Caco-2 (cell line): ENCODE measurements around the gene CTDSPL. TPM values are rescaled to one million over a fixed set of nuclear protein-coding genes. Genes with fewer than 3 reads are reported as not detected.
"Not testable (repeated sequence)": the region's sequence is repeated elsewhere in the genome, so short reads cannot be mapped to it uniquely, and the experiment has no call there.

Experiments
- BruUV-seq: library from RNA; stranded (reverse); fragments of 400-500 nt; replicated peaks from 2 replicates; lab custom pipeline; 2021; lab: Mats Ljungman, UMichigan
- CTCF ChIA-PET: fragments of 300-600 bp; sonication (Branson Sonifier 250); formaldehyde crosslinking; loops from one replicate; lab custom pipeline; 2022; ENCODE audit warnings: antibody characterized with exemption; lab: Charles Lee
- POLR2A ChIA-PET: fragments of 300-600 bp; sonication (Branson Sonifier 250); formaldehyde crosslinking; loops from one replicate; lab custom pipeline; 2022; ENCODE audit warnings: antibody characterized with exemption; lab: Charles Lee
- DNase-seq, 2 experiments: peaks; one replicate each; pipeline versions ENCODE4 v3.0.0 to v3.0.0-alpha.2; 2020 to 2022
- H3K27me3 ChIP-seq: replicated peaks from 2 replicates; pipeline ENCODE4 v1.6.0; 2011; ENCODE audit warnings: low read length; ENCODE audit not compliant: control insufficient read depth, insufficient read depth
- H3K36me3 ChIP-seq: 2 replicates; pipeline ENCODE4 v1.5.1; 2011; ENCODE audit warnings: low read length; ENCODE audit not compliant: control insufficient read depth, insufficient read depth
- H3K4me1 ChIP-seq: fragments of 250-450 bp; sonication (Bioruptor Pico); 2 replicates; pipeline ENCODE4 v1.5.1; 2020; ENCODE audit warnings: mild to moderate bottlenecking
- H3K4me3 ChIP-seq: 2 replicates; pipeline ENCODE4 v1.5.1; 2011; ENCODE audit warnings: low read depth, mild to moderate bottlenecking, control low read depth, low read length
- H3K9me3 ChIP-seq: fragments of 250-450 bp; sonication (Bioruptor Pico); 2 replicates; pipeline ENCODE4 v1.5.1; 2020; ENCODE audit warnings: mild to moderate bottlenecking, moderate library complexity
- H3K27ac Mint-ChIP-seq: one replicate; pipeline ENCODE4 v1.8.0; 2022; ENCODE audit warnings: mixed read lengths; ENCODE audit not compliant: unreplicated experiment
- H3K27me3 Mint-ChIP-seq: one replicate; pipeline ENCODE4 v1.8.0; 2022; ENCODE audit warnings: mixed read lengths; ENCODE audit not compliant: insufficient read depth, unreplicated experiment
- H3K36me3 Mint-ChIP-seq: one replicate; pipeline ENCODE4 v1.8.0; 2022; ENCODE audit warnings: mild to moderate bottlenecking, mixed read lengths; ENCODE audit not compliant: insufficient read depth, unreplicated experiment
- H3K4me1 Mint-ChIP-seq: one replicate; pipeline ENCODE4 v1.8.0; 2022; ENCODE audit warnings: low read depth, mixed read lengths; ENCODE audit not compliant: unreplicated experiment
- H3K4me3 Mint-ChIP-seq: one replicate; pipeline ENCODE4 v1.8.0; 2022; ENCODE audit warnings: mild to moderate bottlenecking, moderate library complexity, mixed read lengths; ENCODE audit not compliant: unreplicated experiment
- H3K9me3 Mint-ChIP-seq: one replicate; pipeline ENCODE4 v1.8.0; 2022; ENCODE audit warnings: mixed read lengths; ENCODE audit not compliant: unreplicated experiment
- intact Hi-C: fragments of 100-400 bp; cut with micrococcal nuclease; formaldehyde crosslinking; loops from one replicate; pipeline ENCODE4 v1.10.0; 2022; ENCODE audit not compliant: unreplicated experiment
- total RNA-seq: library from RNA; stranded (reverse); gene quantifications from 2 replicates; pipeline ENCODE4 v1.2.3, GENCODE V29; 2022
- TF ChIP-seq, protein P1 (sequence below), 2 experiments: fragments of 200-600 bp in 1 of 2; IDR thresholded peaks; 1 replicate in 1 of 2; 2 replicates in 1 of 2; pipeline versions ENCODE4 v1.5.1 to v1.8.0; 2011 to 2022; ENCODE audit warnings: antibody characterized with exemption in 1 of 2, control low read depth in 1 of 2, inconsistent platforms in 1 of 2, low read depth in 1 of 2, low read length in 1 of 2, mild to moderate bottlenecking in 1 of 2, moderate library complexity in 1 of 2; ENCODE audit not compliant: insufficient read depth in 1 of 2, severe bottlenecking in 1 of 2, unreplicated experiment in 1 of 2

CTDSPL gene
- total RNA-seq, 1 experiment from 2014 or later, result 60.9 TPM

DNA sequence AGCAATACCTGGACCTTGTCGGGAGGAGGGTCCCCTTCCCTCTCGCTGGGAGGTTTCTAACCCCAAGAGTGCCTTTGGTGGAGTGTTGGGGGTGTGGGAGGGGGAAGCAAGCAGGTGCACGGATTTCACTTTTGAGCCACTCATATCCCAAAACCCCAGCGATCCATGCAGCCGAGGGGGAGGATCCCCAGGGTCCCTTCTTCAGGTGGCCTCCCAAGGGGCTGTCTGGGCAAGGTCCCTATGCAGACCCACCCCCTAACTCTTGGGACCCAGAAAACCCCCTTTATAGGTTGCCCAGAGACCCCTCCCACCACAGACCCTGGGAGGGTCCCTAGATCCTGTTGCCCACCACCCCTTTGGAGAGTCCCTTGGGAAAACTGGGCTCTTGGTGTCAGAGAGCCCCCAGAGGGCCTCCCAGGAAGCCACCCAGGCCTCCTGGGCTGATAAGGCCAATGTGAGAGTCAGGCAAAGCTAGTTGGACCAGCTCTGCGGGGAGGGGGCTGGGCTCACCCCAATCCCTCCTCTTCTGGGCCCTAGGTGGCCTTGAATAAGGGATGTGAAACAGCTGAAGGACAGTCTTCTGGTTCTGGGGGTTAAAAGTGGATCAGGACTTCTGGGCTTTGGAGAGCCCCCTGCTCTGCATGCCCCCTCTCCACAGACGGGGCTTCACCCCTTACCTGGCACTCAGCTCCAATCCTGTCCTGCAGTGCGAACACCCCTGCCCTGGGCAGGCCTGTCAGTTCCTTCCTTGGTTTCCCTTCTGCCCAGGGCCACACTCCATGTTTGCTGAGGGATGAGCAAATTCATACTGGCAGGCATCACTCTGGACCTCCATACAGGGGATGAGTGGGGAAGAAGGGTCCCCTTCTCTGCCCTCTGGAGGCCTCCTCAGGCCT, 168.7 kb downstream of the CTDSPL start:
- BruUV-seq, result no TSS peak
- Mint-ChIP-seq H3K36me3 (no peaks in the 10 kb centered on the region), H3K27me3 (no peaks in the 10 kb centered on the region), H3K4me3 (no peak overlapping the region), H3K27ac (no peak overlapping the region), H3K4me1 (peaks cover 17% of the 10 kb centered on the region), H3K9me3 (no peaks in the 10 kb centered on the region)
- Histone ChIP-seq H3K4me1 (peaks cover 23% of the 10 kb centered on the region), H3K27me3 (no peaks in the 10 kb centered on the region), H3K4me3 (no peak overlapping the region), H3K36me3 (no peaks in the 10 kb centered on the region), H3K9me3 (no peaks in the 10 kb centered on the region)
- intact Hi-C loops, result no loop called here
- TF ChIP-seq, protein P1, sequence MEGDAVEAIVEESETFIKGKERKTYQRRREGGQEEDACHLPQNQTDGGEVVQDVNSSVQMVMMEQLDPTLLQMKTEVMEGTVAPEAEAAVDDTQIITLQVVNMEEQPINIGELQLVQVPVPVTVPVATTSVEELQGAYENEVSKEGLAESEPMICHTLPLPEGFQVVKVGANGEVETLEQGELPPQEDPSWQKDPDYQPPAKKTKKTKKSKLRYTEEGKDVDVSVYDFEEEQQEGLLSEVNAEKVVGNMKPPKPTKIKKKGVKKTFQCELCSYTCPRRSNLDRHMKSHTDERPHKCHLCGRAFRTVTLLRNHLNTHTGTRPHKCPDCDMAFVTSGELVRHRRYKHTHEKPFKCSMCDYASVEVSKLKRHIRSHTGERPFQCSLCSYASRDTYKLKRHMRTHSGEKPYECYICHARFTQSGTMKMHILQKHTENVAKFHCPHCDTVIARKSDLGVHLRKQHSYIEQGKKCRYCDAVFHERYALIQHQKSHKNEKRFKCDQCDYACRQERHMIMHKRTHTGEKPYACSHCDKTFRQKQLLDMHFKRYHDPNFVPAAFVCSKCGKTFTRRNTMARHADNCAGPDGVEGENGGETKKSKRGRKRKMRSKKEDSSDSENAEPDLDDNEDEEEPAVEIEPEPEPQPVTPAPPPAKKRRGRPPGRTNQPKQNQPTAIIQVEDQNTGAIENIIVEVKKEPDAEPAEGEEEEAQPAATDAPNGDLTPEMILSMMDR (IDR thresholded peaks at IDR 0.05; ENCODE audit: insufficient read depth in 1 of 2, low read depth in 1 of 2, low read length in 1 of 2, severe bottlenecking in 1 of 2, unreplicated experiment in 1 of 2), result no peak
- POLR2A ChIA-PET, result no interaction called here
- peak in 1 of 2 experiments; percentile 52 for DNase-seq
- CTCF ChIA-PET, result no interaction called here

DNA sequence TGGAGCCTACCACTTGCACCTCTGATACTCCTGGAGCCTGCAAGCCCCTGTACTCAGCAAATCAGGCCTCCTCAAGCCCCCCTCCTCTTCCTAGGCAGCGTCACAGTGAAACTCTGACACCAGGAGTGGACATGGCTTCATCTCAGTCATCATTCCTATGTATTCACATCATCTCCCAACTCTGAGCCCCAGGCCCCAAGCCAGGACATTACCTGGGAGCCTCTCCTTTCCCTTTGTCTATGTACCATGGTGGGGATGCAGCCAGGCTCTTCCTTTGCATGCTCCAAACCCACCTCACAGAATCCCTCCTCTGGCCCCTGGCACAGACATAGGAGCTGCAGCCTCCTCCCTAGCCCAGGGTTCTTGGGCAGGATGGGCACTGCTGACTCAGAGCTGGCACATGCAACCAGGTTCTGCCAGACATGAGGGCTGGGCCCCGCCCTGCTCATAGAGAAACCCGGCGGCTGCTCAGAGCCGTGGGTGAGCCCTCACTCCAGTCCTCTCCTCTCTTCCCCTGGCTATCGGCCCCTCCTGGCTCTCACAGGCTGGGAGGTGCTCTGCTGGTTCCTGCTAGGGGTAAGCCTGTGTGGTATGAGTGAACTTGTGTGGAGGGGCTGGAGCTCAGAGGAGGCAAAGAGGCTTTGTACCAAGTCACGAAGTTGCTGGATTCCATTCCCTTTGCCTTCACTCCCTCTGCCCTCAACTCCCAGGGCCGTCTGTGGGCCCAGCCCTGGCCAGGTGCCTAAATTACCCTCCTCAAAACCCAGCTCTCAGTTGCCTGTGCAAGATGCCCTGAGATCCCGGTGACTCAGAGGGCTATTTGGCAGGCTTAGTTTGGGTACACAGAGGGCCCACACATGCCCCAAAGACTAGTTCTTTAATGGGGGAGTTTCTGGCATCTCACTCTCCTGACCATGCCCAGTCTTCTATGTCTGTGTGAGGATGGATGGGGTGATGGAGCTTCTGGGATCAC, 169.6 kb downstream of the CTDSPL start:
- CTCF ChIA-PET, result no interaction called here
- Histone ChIP-seq H3K4me3 (no peak overlapping the region), H3K36me3 (no peaks in the 10 kb centered on the region), H3K4me1 (peaks cover 18% of the 10 kb centered on the region), H3K27me3 (no peaks in the 10 kb centered on the region), H3K9me3 (no peaks in the 10 kb centered on the region)
- POLR2A ChIA-PET, result no interaction called here
- no TSS peak for BruUV-seq
- H3K27ac Mint-ChIP-seq, result no peak overlapping the region
- intact Hi-C loops, result no loop called here
- no peaks in the 10 kb centered on the region for H3K9me3 Mint-ChIP-seq
- H3K4me1 Mint-ChIP-seq, result peaks cover 10% of the 10 kb centered on the region
- H3K4me3 Mint-ChIP-seq, result no peak overlapping the region
- H3K27me3 Mint-ChIP-seq, result no peaks in the 10 kb centered on the region
- H3K36me3 Mint-ChIP-seq, result no peaks in the 10 kb centered on the region
- TF ChIP-seq, protein P1 (IDR thresholded peaks at IDR 0.05; ENCODE audit: insufficient read depth in 1 of 2, low read depth in 1 of 2, low read length in 1 of 2, severe bottlenecking in 1 of 2, unreplicated experiment in 1 of 2), result no peak
- no peak for DNase-seq

DNA sequence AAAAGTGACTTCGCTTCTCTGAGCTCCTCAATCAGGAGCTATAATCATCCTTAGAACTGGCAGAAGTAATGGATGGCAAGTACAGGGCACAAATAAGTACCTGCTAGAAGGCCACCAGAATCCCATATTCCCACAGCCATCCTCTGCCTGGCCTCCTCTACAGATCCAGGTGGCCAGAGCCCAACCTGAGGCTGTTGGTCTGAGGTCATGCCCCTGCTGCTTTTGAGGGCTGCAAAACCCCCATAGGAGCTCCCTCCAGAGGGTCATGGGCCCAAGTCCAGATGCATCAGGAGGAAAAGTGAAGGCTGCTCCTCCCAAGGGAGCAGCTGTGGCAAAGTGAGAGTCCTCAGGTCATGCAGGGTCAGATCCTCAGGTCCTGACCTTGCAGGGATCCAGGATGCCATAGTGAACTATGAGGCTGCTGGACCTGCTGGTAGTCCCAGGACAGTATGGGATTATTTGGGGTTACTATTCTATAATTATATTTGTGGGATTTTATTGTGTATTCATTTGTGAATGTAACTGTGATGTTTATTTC, 170.7 kb downstream of the CTDSPL start:
- no peak overlapping the region for H3K4me3 ChIP-seq
- H3K36me3 Mint-ChIP-seq, result no peaks in the 10 kb centered on the region
- H3K4me3 Mint-ChIP-seq, result no peak overlapping the region
- H3K27me3 Mint-ChIP-seq, result no peaks in the 10 kb centered on the region
- H3K9me3 Mint-ChIP-seq, result no peaks in the 10 kb centered on the region
- no TSS peak for BruUV-seq
- no peaks in the 10 kb centered on the region for H3K27me3 ChIP-seq
- H3K4me1 Mint-ChIP-seq, result peaks cover 10% of the 10 kb centered on the region
- H3K36me3 ChIP-seq, result no peaks in the 10 kb centered on the region
- no peak overlapping the region for H3K27ac Mint-ChIP-seq
- no peaks in the 10 kb centered on the region for H3K9me3 ChIP-seq
- DNase-seq, result no peak
- TF ChIP-seq, protein P1 (IDR thresholded peaks at IDR 0.05; ENCODE audit: insufficient read depth in 1 of 2, low read depth in 1 of 2, low read length in 1 of 2, severe bottlenecking in 1 of 2, unreplicated experiment in 1 of 2), result no peak
- POLR2A ChIA-PET, result no interaction called here
- CTCF ChIA-PET, result no interaction called here
- peaks cover 18% of the 10 kb centered on the region for H3K4me1 ChIP-seq
- intact Hi-C loops, result no loop called here

DNA sequence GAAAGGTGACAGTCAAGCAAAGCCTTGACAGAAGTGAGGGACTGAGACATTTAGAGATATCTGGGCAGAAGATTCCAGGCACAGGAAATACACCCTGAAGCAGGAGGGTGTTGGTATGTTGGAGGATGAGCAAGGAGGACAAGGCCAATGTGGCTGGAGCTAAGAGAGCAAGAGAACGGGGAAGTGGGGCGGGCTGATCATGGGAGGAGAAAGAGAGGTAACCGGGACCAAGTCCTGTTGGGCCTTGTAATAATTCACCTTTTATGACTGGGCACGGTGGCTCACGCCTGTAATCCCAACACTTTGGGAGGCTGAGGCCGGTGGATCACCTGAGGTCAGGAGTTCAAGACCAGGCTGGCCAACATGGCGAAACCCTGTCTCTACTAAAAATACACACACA, 171.9 kb downstream of the CTDSPL start:
- POLR2A ChIA-PET, H3K36me3 ChIP-seq, H3K9me3 Mint-ChIP-seq, H3K4me3 ChIP-seq, BruUV-seq, H3K27me3 ChIP-seq, H3K27me3 Mint-ChIP-seq, H3K9me3 ChIP-seq, H3K27ac Mint-ChIP-seq, intact Hi-C loops, H3K36me3 Mint-ChIP-seq, H3K4me3 Mint-ChIP-seq, CTCF ChIA-PET, DNase-seq: not testable (repeated sequence)
- H3K4me1 ChIP-seq, result peaks cover 18% of the 10 kb centered on the region
- peaks cover 12% of the 10 kb centered on the region for H3K4me1 Mint-ChIP-seq
